ENCODE results near the gene LSM2.

The LSM2 gene

DNA sequence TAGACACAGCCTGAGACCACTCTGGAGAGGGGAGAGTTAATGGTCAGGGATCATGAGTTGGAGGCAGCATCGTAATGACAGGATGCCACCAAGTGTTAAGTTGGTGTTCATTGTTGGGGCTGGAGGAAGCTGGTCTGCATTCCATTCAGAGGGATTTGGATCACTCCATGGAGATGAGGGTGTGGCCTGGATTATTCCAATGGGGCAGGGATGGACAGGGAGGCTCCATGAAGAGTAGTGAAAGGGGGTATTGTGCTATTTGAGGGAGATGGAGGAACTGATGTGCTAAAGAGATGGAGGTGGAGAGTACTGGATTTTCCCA is 43.2 kb downstream of the LSM2 start:
- no peak for DNase-seq (ENCODE audit: low read depth)
- in situ Hi-C loops (cut with HindIII; ENCODE audit: low sequenced_read_pairs): no loop called here
- TF ChIP-seq, protein P1, sequence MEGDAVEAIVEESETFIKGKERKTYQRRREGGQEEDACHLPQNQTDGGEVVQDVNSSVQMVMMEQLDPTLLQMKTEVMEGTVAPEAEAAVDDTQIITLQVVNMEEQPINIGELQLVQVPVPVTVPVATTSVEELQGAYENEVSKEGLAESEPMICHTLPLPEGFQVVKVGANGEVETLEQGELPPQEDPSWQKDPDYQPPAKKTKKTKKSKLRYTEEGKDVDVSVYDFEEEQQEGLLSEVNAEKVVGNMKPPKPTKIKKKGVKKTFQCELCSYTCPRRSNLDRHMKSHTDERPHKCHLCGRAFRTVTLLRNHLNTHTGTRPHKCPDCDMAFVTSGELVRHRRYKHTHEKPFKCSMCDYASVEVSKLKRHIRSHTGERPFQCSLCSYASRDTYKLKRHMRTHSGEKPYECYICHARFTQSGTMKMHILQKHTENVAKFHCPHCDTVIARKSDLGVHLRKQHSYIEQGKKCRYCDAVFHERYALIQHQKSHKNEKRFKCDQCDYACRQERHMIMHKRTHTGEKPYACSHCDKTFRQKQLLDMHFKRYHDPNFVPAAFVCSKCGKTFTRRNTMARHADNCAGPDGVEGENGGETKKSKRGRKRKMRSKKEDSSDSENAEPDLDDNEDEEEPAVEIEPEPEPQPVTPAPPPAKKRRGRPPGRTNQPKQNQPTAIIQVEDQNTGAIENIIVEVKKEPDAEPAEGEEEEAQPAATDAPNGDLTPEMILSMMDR (IDR thresholded peaks at IDR 0.05; ENCODE audit: low read depth, low read length, missing control alignments): no peak
- H3K4me3 ChIP-seq (ENCODE audit: low read depth, low read length): no peak overlapping the region

DNA sequence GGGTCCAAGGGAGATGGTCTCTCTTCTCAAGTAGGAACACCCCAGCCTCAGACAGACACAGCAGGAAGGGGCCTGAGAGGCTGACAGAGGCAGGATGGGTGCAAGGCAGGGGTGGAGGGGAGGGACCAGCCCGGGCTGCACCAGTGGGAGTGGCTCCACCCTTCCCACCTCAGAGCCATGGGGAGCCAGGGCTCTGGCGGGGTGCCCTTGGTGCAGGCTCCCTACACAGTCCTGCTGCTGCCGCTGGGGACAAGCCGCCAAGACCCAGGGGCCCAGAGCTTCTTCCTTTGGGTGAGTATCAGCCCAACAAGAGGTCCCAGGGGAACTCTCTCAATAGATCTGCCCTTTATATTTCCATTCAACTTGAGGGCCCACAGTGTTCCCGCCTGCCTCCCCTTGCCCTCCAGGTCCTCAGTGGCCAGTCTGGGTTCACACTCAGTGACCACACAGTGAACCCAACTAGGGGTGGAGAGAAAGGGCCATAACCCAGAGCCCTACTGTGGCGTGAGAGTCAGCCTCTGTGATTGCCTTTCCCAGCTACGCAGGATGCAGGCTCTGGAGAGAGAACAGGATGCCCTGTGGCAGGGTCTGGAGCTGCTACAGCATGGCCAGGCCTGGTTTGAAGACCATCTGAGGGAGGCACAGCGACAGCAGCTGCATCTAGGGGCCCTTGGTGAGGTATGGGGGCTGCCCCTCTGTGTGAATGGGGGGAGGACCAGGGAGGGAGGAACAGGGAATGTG is 43.7 kb downstream of the LSM2 start:
- in situ Hi-C loops (cut with HindIII; ENCODE audit: low sequenced_read_pairs): no loop called here
- H3K4me3 ChIP-seq (ENCODE audit: low read depth, low read length): no peak overlapping the region
- no peak for DNase-seq (ENCODE audit: low read depth)
- TF ChIP-seq, protein P1 (IDR thresholded peaks at IDR 0.05; ENCODE audit: low read depth, low read length, missing control alignments): no peak

DNA sequence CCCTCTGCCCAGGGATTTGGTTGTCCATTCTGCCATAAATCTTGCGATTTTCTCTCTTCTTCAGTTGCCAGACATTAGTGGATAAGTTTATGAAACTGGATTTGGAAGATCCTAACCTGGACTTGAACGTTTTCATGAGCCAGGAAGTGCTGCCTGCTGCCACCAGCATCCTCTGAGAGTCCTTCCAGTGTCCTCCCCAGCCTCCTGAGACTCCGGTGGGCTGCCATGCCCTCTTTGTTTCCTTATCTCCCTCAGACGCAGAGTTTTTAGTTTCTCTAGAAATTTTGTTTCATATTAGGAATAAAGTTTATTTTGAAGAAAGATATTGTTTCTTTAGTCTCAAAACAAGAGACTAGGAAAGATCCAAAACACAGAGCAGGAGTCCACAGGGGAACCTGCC is 44.4 kb downstream of the LSM2 start, which contains the start of gene SAPCD1:
SAPCD1 (plus strand) TSS at position 301 of the 400 bp plus-strand sequence. CDS start 399 bp downstream, outside the sequence.
- TF ChIP-seq, protein P1 (IDR thresholded peaks at IDR 0.05; ENCODE audit: low read depth, low read length, missing control alignments): no peak
- no peak within 1 kb of the TSS for H3K4me3 ChIP-seq (ENCODE audit: low read depth, low read length)
- in situ Hi-C loops (cut with HindIII; ENCODE audit: low sequenced_read_pairs): no loop called here
- no peak for DNase-seq (ENCODE audit: low read depth)

DNA sequence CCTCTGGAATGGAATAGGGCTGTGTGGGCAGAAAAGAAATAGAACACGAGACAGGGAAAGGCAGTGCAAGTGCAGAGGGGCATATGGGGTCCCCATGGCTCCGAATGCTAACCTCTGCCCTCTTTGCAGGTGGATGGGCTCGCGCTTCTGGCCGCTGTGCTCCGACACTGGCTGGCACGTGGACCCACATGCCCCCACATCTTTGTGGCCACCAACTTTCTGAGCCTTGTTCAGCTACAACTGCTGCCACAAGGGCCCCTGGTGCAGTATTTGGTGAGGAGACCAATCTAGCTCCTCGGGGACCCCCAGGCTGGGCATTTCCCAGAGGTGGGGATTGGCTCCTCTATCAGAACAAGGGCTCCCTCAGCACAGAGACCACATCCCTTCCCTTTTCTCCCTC is 45.4 kb downstream of the LSM2 start:
- DNase-seq (ENCODE audit: low read depth): no peak
- H3K4me3 ChIP-seq (ENCODE audit: low read depth, low read length): no peak overlapping the region
- TF ChIP-seq, protein P1 (IDR thresholded peaks at IDR 0.05; ENCODE audit: low read depth, low read length, missing control alignments): no peak
- in situ Hi-C loops (cut with HindIII; ENCODE audit: low sequenced_read_pairs): no loop called here

DNA sequence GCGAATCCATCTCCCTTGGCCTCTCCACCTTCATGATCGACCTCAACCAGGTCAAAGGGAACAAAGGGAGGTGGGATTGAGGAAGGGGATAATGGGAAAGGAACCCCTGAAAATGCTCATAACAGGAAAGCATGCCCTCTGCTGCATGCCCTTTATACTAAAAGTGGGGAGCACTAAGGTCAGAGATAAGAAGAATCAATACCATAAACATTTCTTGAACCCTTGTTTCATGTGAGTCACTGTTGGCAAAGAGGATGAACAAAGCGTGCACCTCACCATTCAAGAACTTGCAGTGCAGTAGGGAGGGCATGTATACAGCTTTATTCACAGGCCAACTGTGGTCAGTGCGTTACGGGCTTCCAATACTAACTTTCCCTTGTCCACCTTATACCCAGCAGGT is 46.0 kb downstream of the LSM2 start:
- no peak overlapping the region for H3K4me3 ChIP-seq (ENCODE audit: low read depth, low read length)
- in situ Hi-C loops (cut with HindIII; ENCODE audit: low sequenced_read_pairs): no loop called here
- DNase-seq (ENCODE audit: low read depth): no peak
- TF ChIP-seq, protein P1 (IDR thresholded peaks at IDR 0.05; ENCODE audit: low read depth, low read length, missing control alignments): no peak

DNA sequence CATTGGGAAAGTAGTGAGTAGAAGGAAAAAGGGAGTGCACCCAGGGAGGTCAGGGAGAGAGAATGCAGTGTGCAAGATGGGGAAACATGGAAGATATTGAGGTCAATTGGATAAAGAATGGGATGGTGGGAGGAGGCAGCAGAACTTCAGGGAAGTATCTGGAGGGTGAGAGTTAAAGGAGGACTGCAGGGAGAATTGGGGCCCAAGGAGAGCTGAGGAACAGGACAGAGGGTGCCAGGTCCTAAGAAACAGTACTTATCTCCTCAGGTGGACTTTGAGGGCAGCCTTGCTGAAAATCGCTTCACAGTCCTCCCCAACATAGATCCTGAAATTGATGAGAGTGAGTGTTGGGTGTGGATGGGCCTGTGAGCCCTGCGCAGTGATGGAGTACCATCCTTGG is 48.5 kb downstream of the LSM2 start:
- in situ Hi-C loops (cut with HindIII; ENCODE audit: low sequenced_read_pairs): no loop called here
- H3K4me3 ChIP-seq (ENCODE audit: low read depth, low read length): no peak overlapping the region
- TF ChIP-seq, protein P1 (IDR thresholded peaks at IDR 0.05; ENCODE audit: low read depth, low read length, missing control alignments): no peak
- DNase-seq (ENCODE audit: low read depth): no peak

Measured in astrocyte of the cerebellum (primary cell).